BJ (cell line): ENCODE measurements around the gene CDH23. TPM values are rescaled to one million over a fixed set of nuclear protein-coding genes. Genes with fewer than 3 reads are reported as not detected.

Experiments
- CTCF ChIA-PET: fragments of 350-600 bp; formaldehyde crosslinking; extraction: SDS; loops from one replicate; lab custom pipeline; 2021; ENCODE audit warnings: antibody characterized with exemption, inconsistent platforms; lab: Yijun Ruan, JAX
- POLR2A ChIA-PET: fragments of 300-600 bp; sonication (Branson Sonifier 250); formaldehyde crosslinking; extraction: SDS; loops from one replicate; lab custom pipeline; 2021; ENCODE audit warnings: antibody characterized with exemption; lab: Charles Lee
- DNase-seq: peaks from one replicate; pipeline ENCODE4 v3.0.0-alpha.2; 2011; ENCODE audit warnings: low read depth
- H3K27me3 ChIP-seq: 2 replicates; pipeline ENCODE4 v1.6.0; 2011; ENCODE audit warnings: low read length; ENCODE audit not compliant: control insufficient read depth, insufficient read depth
- H3K36me3 ChIP-seq: 2 replicates; pipeline ENCODE4 v1.5.1; 2011; ENCODE audit warnings: low read length; ENCODE audit not compliant: control insufficient read depth, insufficient read depth
- H3K4me3 ChIP-seq: 2 replicates; pipeline ENCODE4 v1.5.1; 2011; ENCODE audit warnings: low read depth, mild to moderate bottlenecking, control low read depth, low read length
- CTCF ChIP-seq: IDR thresholded peaks from 2 replicates; pipeline ENCODE4 v1.5.1; 2011; ENCODE audit warnings: low read depth, mild to moderate bottlenecking, control low read depth, inconsistent platforms, low read length, moderate library complexity; ENCODE audit not compliant: insufficient read depth
- polyA plus RNA-seq: library from polyadenylated mRNA; depleted of rRNA; stranded (reverse); fragments of >200 nt; gene quantifications from 2 replicates; pipeline ENCODE4 v1.2.3, GENCODE V29; 2011

The CDH23 gene
- polyA plus RNA-seq, 1 experiment = 0.05 TPM

GRCh38 chr10:71383972-71384687 is 12.6 kb upstream of the CDH23 start:
- TF ChIP-seq CTCF = peak; percentile 97
- ChIA-PET POLR2A (no interaction called here), CTCF (interaction anchor here (0.6 to 4.6 kb wide), 36 partner anchors 9 to 512 kb away, joined by 3 to 38 read pairs (median 4); partner anchors contain the start of genes CDH23 and VSIR)
- no peaks in the 10 kb centered on the region for H3K36me3 ChIP-seq
- no peak overlapping the region for H3K4me3 ChIP-seq
- peaks cover 12% of the 10 kb centered on the region for H3K27me3 ChIP-seq
- DNase-seq = no peak

- ChIA-PET POLR2A (interaction anchor here (0.5 kb wide), 1 partner anchor 174 kb away, joined by 4 read pairs; no protein-coding TSS in a partner anchor), CTCF (interaction anchor here (0.6 to 0.9 kb wide), 2 partner anchors 57 to 182 kb away, joined by 3 to 5 read pairs; no protein-coding TSS in a partner anchor)
- Histone ChIP-seq H3K36me3 (no peaks in the 10 kb centered on the region), H3K27me3 (peaks cover 17% of the 10 kb centered on the region), H3K4me3 (no peak overlapping the region)
- no peak for DNase-seq
- no peak for TF ChIP-seq CTCF
Measured at GRCh38 chr10:71388171-71388570, 8.5 kb upstream of the CDH23 start.

- Histone ChIP-seq H3K27me3 (peaks cover 20% of the 10 kb centered on the region), H3K36me3 (no peaks in the 10 kb centered on the region), H3K4me3 (no peak overlapping the region)
- ChIA-PET CTCF (interaction anchor here (0.6 to 1.3 kb wide), 4 partner anchors 58 to 423 kb away, joined by 3 to 6 read pairs (median 3); no protein-coding TSS in a partner anchor), POLR2A (interaction anchor here (0.5 kb wide), 1 partner anchor 174 kb away, joined by 4 read pairs; no protein-coding TSS in a partner anchor)
- no peak for TF ChIP-seq CTCF
- DNase-seq = no peak
Measured at GRCh38 chr10:71388583-71389310, 8.0 kb upstream of the CDH23 start.

- ChIA-PET CTCF (interaction anchor here (0.9 to 1.3 kb wide), 4 partner anchors 9 to 422 kb away, joined by 3 to 6 read pairs (median 3); no protein-coding TSS in a partner anchor), POLR2A (no interaction called here)
- H3K27me3 ChIP-seq = peaks cover 19% of the 10 kb centered on the region
- no peak for TF ChIP-seq CTCF
- no peak for DNase-seq
- H3K36me3 ChIP-seq = no peaks in the 10 kb centered on the region
- no peak overlapping the region for H3K4me3 ChIP-seq
Measured at GRCh38 chr10:71389768-71390460, 6.8 kb upstream of the CDH23 start.
